K562 (cell line): ENCODE measurements around the gene SETD4. TPM values are rescaled to one million over a fixed set of nuclear protein-coding genes. Genes with fewer than 3 reads are reported as not detected.
A peak's percentile ranks its signal among the peaks of the same experiment; 100 is the strongest.

ENCODE experiments used
- CBFB ChIP-seq: sonication (generic); formaldehyde crosslinking; IDR thresholded peaks from 2 replicates; pipeline ENCODE4 v1.4.0; 2020; ENCODE audit warnings: mild to moderate bottlenecking, missing genetic modification reagents
- CHD4 ChIP-seq: fragments of 200-600 bp; sonication (generic); IDR thresholded peaks from 3 replicates; pipeline ENCODE4 v1.6.1; 2012; ENCODE audit warnings: low read depth, mild to moderate bottlenecking, mixed read lengths, low read length, inconsistent platforms; ENCODE audit not compliant: insufficient read depth, insufficient replicate concordance, poor library complexity, severe bottlenecking
- CUX1 ChIP-seq: fragments of 200-800 bp; sonication (Bioruptor generic); IDR thresholded peaks from 2 replicates; pipeline ENCODE4 v1.6.1; 2016; ENCODE audit warnings: missing genetic modification characterization, missing compliant biosample characterization
- EP400 ChIP-seq: fragments of 450-650 bp; IDR thresholded peaks from 2 replicates; pipeline ENCODE4 v1.6.1; 2017; ENCODE audit warnings: antibody characterized with exemption, mild to moderate bottlenecking, moderate library complexity
- KHSRP ChIP-seq: fragments of 450-650 bp; IDR thresholded peaks from 2 replicates; pipeline ENCODE4 v1.6.1; 2017
- MAFG ChIP-seq: fragments of 450-650 bp; conservative IDR thresholded peaks from 2 replicates; pipeline ENCODE4 v1.6.1; 2016; ENCODE audit warnings: missing genetic modification characterization, missing compliant biosample characterization
- NCOA1 ChIP-seq: fragments of 450-650 bp; IDR thresholded peaks from 2 replicates; pipeline ENCODE4 v1.6.1; 2016; ENCODE audit warnings: low read depth
- PBX2 ChIP-seq, 2 experiments: IDR thresholded peaks in 1 of 2; conservative IDR thresholded peaks in 1 of 2; 2 replicates each; pipeline ENCODE4 v1.6.1; 2016; ENCODE audit warnings: low read depth in 2 of 2, mild to moderate bottlenecking in 1 of 2, missing compliant biosample characterization in 1 of 2, missing genetic modification characterization in 1 of 2, moderate library complexity in 1 of 2
- POLR2H ChIP-seq: IDR thresholded peaks from 2 replicates; pipeline ENCODE4 v1.6.1; 2016; ENCODE audit warnings: missing genetic modification characterization, low read depth, mild to moderate bottlenecking, control low read depth, missing compliant biosample characterization, moderate library complexity
- RBM15 ChIP-seq: fragments of 200-400 bp; formaldehyde crosslinking; IDR thresholded peaks from 2 replicates; pipeline ENCODE4 v1.6.1; 2018; ENCODE audit warnings: mild to moderate bottlenecking, low read length, moderate library complexity; ENCODE audit not compliant: insufficient read depth
- RUNX1 ChIP-seq: sonication (generic); IDR thresholded peaks from 2 replicates; pipeline ENCODE4 v1.6.1; 2016; ENCODE audit warnings: antibody characterized with exemption, low read depth
- ZNF280A ChIP-seq: fragments of 450-650 bp; IDR thresholded peaks from 2 replicates; pipeline ENCODE4 v1.6.1; 2018; ENCODE audit warnings: mild to moderate bottlenecking, low read depth; ENCODE audit not compliant: partially characterized antibody
- ZNF445 ChIP-seq: fragments of 250-450 bp; sonication (Bioruptor Pico); IDR thresholded peaks from 2 replicates; pipeline ENCODE4 v1.4.0; 2020; ENCODE audit warnings: low read depth, mild to moderate bottlenecking, moderate library complexity
- ZNF589 ChIP-seq: fragments of 200-800 bp; sonication (Bioruptor generic); IDR thresholded peaks from 2 replicates; pipeline ENCODE4 v1.6.1; 2016; ENCODE audit warnings: low read depth, missing genetic modification characterization, missing compliant biosample characterization
- polyA plus RNA-seq, 8 experiments: library from polyadenylated mRNA; depleted of rRNA in 4 of 8; stranded (reverse) in 5 of 8; unstranded in 3 of 8; fragments of >200 nt; fragmentation: Nextera tagmentation in 2 of 8; fragmentation: Illumina TruSeq in 1 of 8; extraction: Ambion mirVana in 2 of 8; extraction: Trizol in 1 of 8; gene quantifications; 2 replicates each; pipeline versions ENCODE4 v1.2.1 to v1.2.3, GENCODE V29; 2011 to 2014; ENCODE audit warnings: inconsistent platforms in 1 of 8, missing spikeins in 1 of 8
- total RNA-seq, 7 experiments: library from RNA; depleted of rRNA in 6 of 7; stranded (reverse); fragments of >200 nt in 6 of 7; fragmentation: Illumina TruSeq in 2 of 7; extraction: Trizol in 2 of 7; gene quantifications; 2 replicates each; pipeline versions ENCODE4 v1.2.1 to v1.2.3, GENCODE V29; 2011 to 2021; ENCODE audit warnings: low replicate concordance in 1 of 7

The SETD4 gene
- total and polyA plus RNA-seq, 9 of the 15 experiments (the other 6 are each of a cell fraction or from before 2014, with no cell fraction given): 16.1 to 51.3 (median 25.7) TPM

GRCh38 chr21:36079010-36079649, 18.8 kb upstream of the SETD4 start (continued):
- TF ChIP-seq CUX1 (CRISPR knock-in tag) (peak; percentile 34), ZNF589 (CRISPR knock-in tag) (peak; percentile 82; the same call in 1 of the 2 replicates), RBM15 (no peak), EP400 (peak; percentile 56), NCOA1 (no peak), PBX2 (CRISPR knock-in tag; IDR thresholded peaks at IDR 0.05; ENCODE audit: low read depth) (no peak), PBX2 (tag; conservative IDR thresholded peaks at IDR 0.05; ENCODE audit: low read depth) (0 out of 2 replicates have a peak, but pooled peaks have one; percentile 5), RUNX1 (no peak), POLR2H (0 out of 2 replicates have a peak, but pooled peaks have one; percentile 19), CBFB (CRISPR knock-in tag) (no peak), KHSRP (no peak), MAFG (tag) (no peak; the same call in 1 of the 2 replicates), ZNF280A (no peak), CHD4 (no peak), ZNF445 (CRISPR knock-in tag) (no peak)
